Sigmoid colon (tissue), 7 donors: ENCODE data around the gene DUSP22. TPM values are rescaled to one million over a fixed set of nuclear protein-coding genes. Genes with fewer than 3 reads are reported as not detected.
A peak's percentile ranks its signal among the peaks of the same experiment; 100 is the strongest.

Source experiments
- DNase-seq: peaks from one replicate; pipeline ENCODE4 v3.0.0-alpha.2; 2019
- H3K27ac ChIP-seq, 4 donors: fragments of 200-600 bp; sonication (generic); one replicate each; pipeline ENCODE4 v1.5.1; 2016 to 2019; ENCODE audit warnings: mild to moderate bottlenecking in 1 of 4
- H3K27me3 ChIP-seq, 3 donors: fragments of 200-600 bp; sonication (generic); one replicate each; pipeline ENCODE4 v1.5.1; 2019; ENCODE audit warnings: mild to moderate bottlenecking in 1 of 3
- H3K36me3 ChIP-seq, 4 donors: fragments of 200-600 bp; sonication (generic); one replicate each; pipeline ENCODE4 v1.5.1; 2016 to 2019
- H3K4me1 ChIP-seq, 4 donors: fragments of 200-600 bp; sonication (generic); one replicate each; pipeline ENCODE4 v1.5.1; 2017 to 2019
- H3K4me3 ChIP-seq, 4 donors: fragments of 200-600 bp; sonication (generic); one replicate each; pipeline ENCODE4 v1.5.1; 2017 to 2019; ENCODE audit warnings: mild to moderate bottlenecking in 2 of 4, moderate library complexity in 1 of 4
- H3K9me3 ChIP-seq, 4 donors: fragments of 200-600 bp in 3 of 4; sonication (generic) in 3 of 4; one replicate each; pipeline versions ENCODE4 v1.5.1 to v1.6.1; 2013 to 2019
- EP300 ChIP-seq, 4 donors: sonication (generic); formaldehyde crosslinking; IDR thresholded peaks; one replicate each; pipeline ENCODE4 v1.6.1; 2017; ENCODE audit warnings: antibody characterized with exemption in 4 of 4
- POLR2A ChIP-seq, 2 donors: fragments of 450-650 bp; IDR thresholded peaks; one replicate each; pipeline ENCODE4 v1.6.1; 2016; ENCODE audit warnings: antibody characterized with exemption in 2 of 2, mild to moderate bottlenecking in 2 of 2, moderate library complexity in 2 of 2
- POLR2AphosphoS5 ChIP-seq, 4 donors: sonication (generic); formaldehyde crosslinking; IDR thresholded peaks; one replicate each; pipeline ENCODE4 v1.6.1; 2017; ENCODE audit warnings: antibody characterized with exemption in 4 of 4
- WGBS, 2 donors: extraction: QIAGEN DNeasy Blood & Tissue Kit; methylation state at CpG; one replicate each; pipeline ENCODE4 v1.1.7; 2013; 5-methylcytosine and 5-hydroxymethylcytosine counted together
- intact Hi-C: fragments of 100-400 bp; cut with DNase I; formaldehyde crosslinking; loops from one replicate; pipeline ENCODE4 v1.15.1; 2023
- polyA plus RNA-seq, 3 donors: library from polyadenylated mRNA; stranded (reverse); fragments of 200-250 nt; gene quantifications; one replicate each; pipeline ENCODE4 v1.2.3, GENCODE V29; 2013
- total RNA-seq, 4 donors: library from RNA; depleted of rRNA; stranded (reverse); fragments of >200 nt; gene quantifications; one replicate each; pipeline ENCODE4 v1.1.0, GENCODE V29; 2016
- TF ChIP-seq, protein P1 (sequence below), 4 experiments: fragments of 450-650 bp in 3 of 4; fragments of 200-600 bp in 1 of 4; IDR thresholded peaks; one replicate each; pipeline ENCODE4 v1.5.1; 2016 to 2019; ENCODE audit warnings: antibody characterized with exemption in 4 of 4, mild to moderate bottlenecking in 3 of 4, moderate library complexity in 2 of 4
- donor health status: healthy with polysubstance abuse.
- donor health status: Bipolar disorder and iron deficiency.
- donor health status: healthy.

The DUSP22 gene
- total and polyA plus RNA-seq, 7 donors = 15.7 to 113 (median 55.6) TPM

DNA sequence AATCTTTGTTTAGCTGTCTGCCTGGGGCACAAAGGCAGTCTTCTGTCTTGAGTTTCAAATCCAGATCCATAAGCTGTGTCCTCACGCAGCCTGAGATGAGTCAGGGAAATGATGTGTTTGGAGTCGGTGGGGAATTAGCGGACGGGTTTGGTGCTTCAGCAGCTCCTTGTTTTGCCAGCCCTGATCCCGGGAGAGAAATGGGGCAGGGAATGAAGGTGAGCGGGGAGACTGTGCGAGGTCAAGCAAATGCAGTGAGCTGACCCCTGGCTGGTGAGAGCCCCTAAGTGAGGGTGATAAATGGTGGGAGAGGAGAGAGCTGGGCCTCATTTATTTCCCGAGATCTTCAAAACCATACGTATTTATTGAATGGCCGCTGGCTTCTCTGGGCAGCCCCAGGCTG lies 21.6 kb downstream of the DUSP22 start:
- Histone ChIP-seq H3K27me3 (no peaks in the 10 kb centered on the region), H3K9me3 (no peaks in the 10 kb centered on the region), H3K27ac (no peak overlapping the region), H3K36me3 (peaks cover 0 to 5% (median 0%) of the 10 kb centered on the region in 4 donors), H3K4me3 (no peak overlapping the region), H3K4me1 (peaks cover 0 to 25% (median 7%) of the 10 kb centered on the region in 4 donors)
- intact Hi-C loops = no loop called here
- TF ChIP-seq POLR2A (IDR thresholded peaks at IDR 0.05) (no peak), POLR2AphosphoS5 (IDR thresholded peaks at IDR 0.05) (no peak), EP300 (IDR thresholded peaks at IDR 0.05) (no peak)
- TF ChIP-seq, protein P1, sequence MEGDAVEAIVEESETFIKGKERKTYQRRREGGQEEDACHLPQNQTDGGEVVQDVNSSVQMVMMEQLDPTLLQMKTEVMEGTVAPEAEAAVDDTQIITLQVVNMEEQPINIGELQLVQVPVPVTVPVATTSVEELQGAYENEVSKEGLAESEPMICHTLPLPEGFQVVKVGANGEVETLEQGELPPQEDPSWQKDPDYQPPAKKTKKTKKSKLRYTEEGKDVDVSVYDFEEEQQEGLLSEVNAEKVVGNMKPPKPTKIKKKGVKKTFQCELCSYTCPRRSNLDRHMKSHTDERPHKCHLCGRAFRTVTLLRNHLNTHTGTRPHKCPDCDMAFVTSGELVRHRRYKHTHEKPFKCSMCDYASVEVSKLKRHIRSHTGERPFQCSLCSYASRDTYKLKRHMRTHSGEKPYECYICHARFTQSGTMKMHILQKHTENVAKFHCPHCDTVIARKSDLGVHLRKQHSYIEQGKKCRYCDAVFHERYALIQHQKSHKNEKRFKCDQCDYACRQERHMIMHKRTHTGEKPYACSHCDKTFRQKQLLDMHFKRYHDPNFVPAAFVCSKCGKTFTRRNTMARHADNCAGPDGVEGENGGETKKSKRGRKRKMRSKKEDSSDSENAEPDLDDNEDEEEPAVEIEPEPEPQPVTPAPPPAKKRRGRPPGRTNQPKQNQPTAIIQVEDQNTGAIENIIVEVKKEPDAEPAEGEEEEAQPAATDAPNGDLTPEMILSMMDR (IDR thresholded peaks at IDR 0.05) = no peak
- no peak for DNase-seq
- WGBS, 2 donors = 93 to 95% methylated on average over 10 of the region's 10 CpGs

DNA sequence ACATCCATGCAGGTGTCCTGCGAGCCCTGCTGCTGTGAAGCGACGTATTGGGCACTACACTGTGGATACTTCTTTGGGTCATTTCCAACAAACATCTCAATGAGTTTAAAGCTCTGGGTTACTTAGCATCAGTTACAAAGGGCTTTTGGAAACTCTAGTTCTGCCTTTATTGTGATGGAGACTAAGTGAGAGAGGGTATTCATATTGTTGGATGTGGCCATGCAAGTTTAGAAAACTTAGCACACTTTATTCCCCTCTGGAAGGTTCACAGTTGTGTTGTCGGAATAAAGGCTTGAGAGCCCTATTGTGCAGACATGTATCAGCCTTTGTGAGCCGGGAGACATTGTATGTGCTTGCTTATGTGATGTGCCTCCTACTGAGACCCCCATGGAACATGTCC lies 22.1 kb downstream of the DUSP22 start:
- H3K4me3 ChIP-seq = no peak overlapping the region
- H3K9me3 ChIP-seq = no peaks in the 10 kb centered on the region
- H3K36me3 ChIP-seq = peaks cover 0 to 5% (median 0%) of the 10 kb centered on the region in 4 donors
- peak; percentile 39 for DNase-seq
- intact Hi-C loops = no loop called here
- H3K4me1 ChIP-seq = peaks cover 0 to 25% (median 7%) of the 10 kb centered on the region in 4 donors
- H3K27me3 ChIP-seq = no peaks in the 10 kb centered on the region
- no peak overlapping the region for H3K27ac ChIP-seq
- TF ChIP-seq, protein P1 (IDR thresholded peaks at IDR 0.05) = no peak
- TF ChIP-seq POLR2A (IDR thresholded peaks at IDR 0.05) = no peak
- no peak for TF ChIP-seq POLR2AphosphoS5 (IDR thresholded peaks at IDR 0.05)
- TF ChIP-seq EP300 (IDR thresholded peaks at IDR 0.05) = no peak
- WGBS, 2 donors = 92 to 93% methylated on average over 5 of the region's 5 CpGs

DNA sequence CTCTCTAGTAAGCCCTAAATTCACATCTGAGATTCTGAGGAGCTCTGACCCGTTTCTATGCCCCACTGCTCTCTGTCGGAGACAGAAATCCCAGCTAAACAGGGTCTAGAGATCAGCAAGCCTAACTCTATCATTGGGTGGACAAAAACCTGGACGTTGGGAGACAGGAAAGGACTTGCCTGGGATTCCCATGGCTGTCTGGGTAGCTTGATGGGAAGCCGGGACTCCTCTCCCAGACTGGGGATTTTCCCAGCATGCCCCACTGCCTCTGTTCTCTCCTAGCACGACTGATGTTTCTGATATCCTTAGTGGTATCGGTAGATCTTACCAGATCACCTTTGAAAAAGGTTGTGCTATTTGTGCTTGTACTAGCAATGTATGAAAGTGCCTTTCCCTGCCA lies 22.9 kb downstream of the DUSP22 start:
- Histone ChIP-seq H3K4me1 (peaks cover 0 to 25% (median 7%) of the 10 kb centered on the region in 4 donors), H3K27ac (no peak overlapping the region), H3K27me3 (no peaks in the 10 kb centered on the region), H3K4me3 (no peak overlapping the region), H3K36me3 (peaks cover 0 to 5% (median 0%) of the 10 kb centered on the region in 4 donors), H3K9me3 (no peaks in the 10 kb centered on the region)
- intact Hi-C loops = no loop called here
- no peak for TF ChIP-seq POLR2A (IDR thresholded peaks at IDR 0.05)
- TF ChIP-seq POLR2AphosphoS5 (IDR thresholded peaks at IDR 0.05) = no peak
- TF ChIP-seq, protein P1 (IDR thresholded peaks at IDR 0.05) = no peak
- TF ChIP-seq EP300 (IDR thresholded peaks at IDR 0.05) = no peak
- DNase-seq = peak; percentile 48
- WGBS, 2 donors = 82% methylated on average over 6 of the region's 6 CpGs

DNA sequence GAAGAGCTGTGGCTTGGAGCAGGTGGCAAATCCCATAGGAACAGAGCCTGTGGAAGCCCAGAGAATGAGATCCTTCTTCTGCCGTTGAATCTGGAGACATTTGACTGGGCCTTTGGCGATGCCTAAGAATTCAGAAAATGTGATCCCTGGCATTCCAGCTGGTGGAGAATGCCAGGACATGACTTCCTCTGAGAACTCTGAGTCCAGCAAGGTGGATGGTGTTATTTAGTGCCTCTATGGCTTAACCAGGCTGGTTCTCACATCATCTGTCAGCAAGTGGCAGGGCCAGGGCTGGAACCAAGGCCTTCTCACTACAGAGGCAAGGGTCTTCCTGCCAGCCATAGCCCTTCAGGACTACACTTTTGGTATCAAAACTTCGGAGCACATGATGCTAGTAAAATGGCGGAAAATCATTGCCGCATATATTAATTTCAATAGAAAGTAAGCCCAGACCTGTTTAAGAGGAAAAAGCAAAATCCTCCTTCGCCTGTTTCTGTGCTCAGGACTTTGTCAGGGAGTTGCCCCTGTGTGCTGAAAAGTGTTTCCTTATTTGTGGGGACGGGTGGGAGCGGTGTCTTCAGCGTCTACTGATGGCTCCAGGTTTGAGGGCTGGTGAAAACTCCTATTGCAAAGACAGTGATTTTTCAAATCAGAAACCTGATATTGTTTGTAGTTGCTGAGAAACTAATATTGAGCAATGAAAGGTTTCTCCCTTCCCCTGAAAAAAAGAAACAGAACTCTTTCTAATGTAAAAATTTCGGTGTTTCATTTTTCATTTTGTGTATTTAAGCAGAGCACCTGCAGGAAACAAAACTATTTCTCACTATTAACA lies 23.9 kb downstream of the DUSP22 start:
- intact Hi-C loops = no loop called here

More for the DNA sequence above, 23.9 kb downstream of the DUSP22 start:
- no peak overlapping the region for H3K27ac ChIP-seq
- H3K27me3 ChIP-seq = no peaks in the 10 kb centered on the region
- peak; percentile 57 for DNase-seq
- H3K9me3 ChIP-seq = no peaks in the 10 kb centered on the region
- 81 to 83% methylated on average over 10 of the region's 10 CpGs for WGBS, 2 donors
- peaks cover 0 to 5% (median 0%) of the 10 kb centered on the region in 4 donors for H3K36me3 ChIP-seq
- H3K4me1 ChIP-seq = peaks cover 0 to 25% (median 7%) of the 10 kb centered on the region in 4 donors
- TF ChIP-seq, protein P1 (IDR thresholded peaks at IDR 0.05) = no peak
- H3K4me3 ChIP-seq = no peak overlapping the region
